HG03039 (cell line): ENCODE measurements around the gene WHRN.

Experiments used
- ATAC-seq: cut with Tn5 transposase; IDR thresholded peaks from one replicate; pipeline ENCODE4 v1.9.1; 2021; ENCODE audit warnings: mild to moderate bottlenecking, moderate library complexity; ENCODE audit not compliant: unreplicated experiment

WHRN gene

DNA sequence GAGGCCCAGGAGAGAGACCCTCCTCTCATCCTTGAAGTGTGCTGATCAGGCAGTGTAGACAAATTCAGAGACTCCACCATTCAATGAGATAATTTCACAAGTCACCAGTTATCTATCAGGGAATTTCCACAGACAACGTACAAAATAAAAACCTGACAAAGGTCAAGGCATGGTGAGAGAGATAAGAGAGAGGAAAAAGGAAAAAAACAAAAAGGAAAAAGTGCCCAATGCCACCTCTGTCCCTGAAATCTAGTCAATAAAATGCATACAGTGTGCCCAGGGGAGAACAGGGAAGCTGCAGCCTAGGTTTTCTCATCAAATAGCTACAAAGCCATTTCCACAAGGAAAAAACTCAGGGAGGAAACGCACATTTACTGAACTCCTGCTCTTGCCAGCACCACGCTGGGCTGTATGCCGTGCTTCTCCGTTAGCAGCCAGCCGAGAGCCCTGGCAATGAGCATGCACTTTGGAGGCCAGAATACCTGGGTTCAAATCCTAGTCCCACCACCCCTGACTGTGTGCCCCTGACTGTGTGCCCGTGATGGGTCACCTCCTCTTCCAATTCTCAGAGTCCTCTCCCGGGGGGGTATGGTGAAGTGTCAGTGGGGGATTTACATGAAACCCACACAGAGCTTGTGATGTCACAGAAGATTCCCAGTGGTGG is 11.6 kb downstream of the WHRN start:
- ATAC-seq = no peak

DNA sequence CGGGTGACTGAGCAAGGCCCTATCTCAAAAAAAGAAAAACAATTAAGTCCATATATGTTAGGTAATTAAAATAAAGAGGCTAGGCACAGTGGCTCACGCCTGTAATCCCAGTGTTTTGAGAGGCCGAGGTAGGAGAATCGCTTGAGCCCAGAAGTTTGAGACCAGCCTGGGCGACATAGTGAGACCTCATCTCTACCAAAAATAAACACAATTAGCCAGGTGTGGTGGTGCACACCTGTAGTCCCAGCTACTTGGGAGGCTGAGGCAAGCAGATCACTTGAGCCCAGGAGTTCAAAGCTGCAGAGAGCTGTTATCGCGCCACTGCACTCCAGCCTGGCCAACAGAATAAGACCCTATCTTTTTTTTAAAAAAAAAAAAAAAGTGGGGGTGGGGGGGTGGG is 12.3 kb downstream of the WHRN start:
- no peak for ATAC-seq

DNA sequence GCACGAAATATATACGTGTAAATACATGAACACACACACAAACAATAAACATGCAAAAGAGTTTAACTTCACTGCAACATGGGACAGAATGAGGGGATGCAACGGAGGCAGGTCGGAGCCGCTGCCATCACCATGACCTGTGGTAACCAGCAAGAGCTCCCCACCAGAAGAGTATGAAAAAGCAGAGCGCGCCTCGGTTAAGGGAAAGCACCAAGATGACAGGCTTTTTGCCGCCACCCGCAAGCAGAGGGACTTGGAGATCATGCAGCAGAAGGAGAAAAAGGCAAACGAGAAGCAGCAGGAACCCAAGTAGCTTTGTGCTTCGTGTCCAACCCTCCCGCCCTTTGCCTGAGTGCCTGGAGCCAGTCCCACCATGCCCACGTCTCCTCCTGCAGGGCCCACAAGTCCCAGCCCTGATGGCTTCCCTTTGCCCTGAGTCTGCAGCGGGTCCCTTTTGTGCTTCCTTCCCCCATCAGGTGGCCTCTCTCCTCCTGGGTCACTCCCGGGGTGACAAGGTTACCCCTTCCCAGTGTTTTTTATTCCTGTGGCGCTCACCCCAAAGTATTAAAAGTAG is 13.8 kb downstream of the WHRN start:
- ATAC-seq = no peak

DNA sequence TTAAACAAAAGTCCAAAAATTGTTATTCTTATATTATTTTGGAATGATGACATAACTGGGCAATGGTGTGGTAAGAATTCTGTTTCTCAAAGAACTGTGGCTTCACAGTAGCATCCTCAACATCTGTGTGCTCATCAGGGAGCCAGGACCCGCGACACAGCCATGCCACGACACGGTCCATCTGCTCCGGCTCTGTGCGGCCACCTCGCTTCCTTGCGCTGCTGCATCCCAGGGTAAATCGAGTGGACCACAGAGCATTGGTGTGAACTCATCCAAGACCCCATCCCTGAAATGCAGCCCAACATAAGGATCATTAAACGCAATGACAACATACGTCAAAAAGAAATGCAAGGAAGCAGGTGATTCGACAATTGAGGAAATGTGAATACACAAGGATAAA is 15.3 kb downstream of the WHRN start:
- no peak for ATAC-seq

DNA sequence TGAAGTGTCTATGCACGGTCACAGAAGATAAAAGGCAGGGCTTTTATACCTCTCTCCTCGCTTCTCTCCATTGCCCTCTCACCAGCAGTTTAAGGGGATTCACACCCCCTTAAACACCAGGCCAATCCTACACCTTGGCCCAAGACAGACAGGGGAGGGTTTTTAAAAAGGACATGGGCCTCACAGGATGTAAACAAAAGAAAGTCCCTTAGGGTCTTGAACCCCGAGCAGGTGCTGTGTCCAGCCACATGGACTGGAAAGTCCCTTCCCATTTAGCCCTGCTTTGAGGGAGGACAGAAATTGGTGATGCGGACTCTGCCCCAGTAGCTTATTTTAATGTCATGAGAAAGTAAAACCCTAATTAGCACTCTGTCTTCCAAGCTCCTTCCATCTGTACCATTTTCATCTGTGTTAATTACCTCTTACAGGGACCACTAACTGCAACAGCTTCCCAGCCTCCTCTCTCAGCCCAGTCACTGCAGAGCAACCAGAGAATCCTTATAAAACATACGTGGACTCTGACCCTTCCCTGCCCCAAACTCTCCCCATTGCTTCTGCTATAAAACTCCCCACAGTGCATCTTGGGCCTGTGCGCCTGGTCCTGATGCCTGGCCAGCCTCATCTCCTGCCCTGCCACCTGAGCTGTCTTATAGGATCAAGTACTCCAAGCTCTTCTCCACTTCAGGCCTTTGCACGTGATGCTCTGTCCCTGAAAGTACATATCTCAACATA is 16.7 kb downstream of the WHRN start:
- no peak for ATAC-seq

DNA sequence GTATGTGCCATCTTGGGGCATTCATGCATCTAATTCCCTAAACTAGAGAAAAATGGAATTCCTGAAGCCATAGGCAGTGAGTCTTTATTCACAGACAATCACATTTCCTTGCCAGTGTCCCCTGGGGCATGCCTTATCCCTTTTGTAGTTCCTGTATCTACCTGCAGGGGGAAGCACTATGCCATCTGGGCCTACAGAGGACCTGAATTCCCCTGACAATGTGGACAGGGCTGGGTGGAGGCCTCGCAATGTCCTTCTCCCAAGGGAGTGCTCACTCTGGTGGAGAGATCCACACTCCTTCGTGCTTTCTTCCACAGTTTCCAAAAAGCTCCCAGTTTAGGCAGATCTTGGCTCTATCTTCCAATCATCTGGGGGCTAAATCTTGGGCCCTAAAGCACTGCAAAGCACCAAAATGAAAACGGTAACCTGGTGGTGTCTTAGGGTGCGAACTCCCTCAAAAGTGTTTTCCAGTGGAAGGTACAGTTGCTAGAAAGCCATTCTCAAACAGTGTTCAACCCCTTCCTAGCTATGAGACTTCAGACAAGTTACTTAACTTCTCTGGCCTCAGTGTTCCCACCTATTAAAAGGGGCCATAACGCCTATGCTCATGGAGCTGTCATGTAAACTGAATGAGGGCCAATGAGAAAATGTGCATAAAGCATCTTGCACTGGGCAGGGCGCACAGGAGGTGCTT is 17.5 kb downstream of the WHRN start:
- no peak for ATAC-seq

DNA sequence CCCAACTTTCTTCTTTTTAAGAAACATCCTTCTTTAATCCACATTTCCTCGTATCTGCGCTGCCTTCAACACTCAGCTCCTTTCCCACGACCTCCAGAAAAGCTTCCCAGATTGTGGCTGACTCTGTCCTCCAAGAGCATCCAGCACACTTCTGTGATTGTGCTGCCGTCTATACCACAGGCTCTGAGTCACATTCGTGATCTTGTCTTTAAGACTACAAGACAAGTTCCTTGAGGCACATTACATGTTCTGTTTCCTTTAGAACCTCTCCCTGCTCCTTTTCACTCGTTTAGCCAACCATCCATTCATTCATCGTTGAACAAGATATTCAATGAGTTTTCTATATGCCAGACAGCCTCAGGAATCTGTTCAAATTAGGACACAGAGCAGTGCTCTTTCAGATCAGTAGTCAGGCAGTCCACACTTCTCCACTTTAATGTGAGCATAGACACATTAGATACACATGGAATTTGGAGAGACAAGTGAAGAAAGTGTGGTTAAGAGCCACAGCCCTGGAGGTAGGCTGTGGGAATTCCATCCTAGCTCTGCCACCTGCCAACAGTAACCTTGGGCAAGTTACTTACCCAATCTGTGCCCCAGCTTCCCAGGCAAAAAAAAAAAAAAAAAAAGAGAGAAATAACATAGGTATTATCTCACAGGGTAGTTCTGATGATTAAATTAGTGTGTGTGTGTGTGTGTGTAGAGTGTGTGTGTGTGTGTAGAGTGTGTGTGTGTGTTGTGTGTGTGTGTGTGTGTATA is 18.9 kb downstream of the WHRN start:
- ATAC-seq = no peak

DNA sequence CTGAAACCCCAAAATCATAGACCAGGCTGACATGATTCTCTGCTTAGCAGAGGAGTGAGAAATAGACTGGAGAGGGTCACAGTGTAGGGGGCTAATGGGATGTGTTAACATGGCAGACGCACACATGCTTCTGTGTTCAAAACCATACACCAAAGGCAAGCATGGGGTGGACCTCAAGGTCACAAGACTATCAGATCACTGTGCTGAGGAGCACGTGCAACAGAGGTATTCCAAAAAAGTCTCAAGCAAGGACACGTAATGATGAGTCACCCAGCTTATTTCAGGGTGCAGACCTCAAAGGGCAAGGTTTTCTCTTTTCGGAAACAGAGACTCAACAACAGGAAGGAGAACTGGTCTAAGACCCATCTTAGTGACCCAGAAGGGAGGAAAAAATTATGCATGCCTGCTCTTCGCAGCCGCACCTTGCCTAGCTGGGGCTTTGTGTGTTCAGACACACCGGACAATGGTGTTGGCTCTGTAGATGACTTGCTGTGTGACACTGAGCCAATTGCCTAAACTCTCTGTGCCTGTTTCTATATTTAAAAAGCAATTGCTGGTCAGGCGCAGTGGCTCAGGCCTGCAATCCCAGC is 20.3 kb downstream of the WHRN start:
- ATAC-seq = no peak

DNA sequence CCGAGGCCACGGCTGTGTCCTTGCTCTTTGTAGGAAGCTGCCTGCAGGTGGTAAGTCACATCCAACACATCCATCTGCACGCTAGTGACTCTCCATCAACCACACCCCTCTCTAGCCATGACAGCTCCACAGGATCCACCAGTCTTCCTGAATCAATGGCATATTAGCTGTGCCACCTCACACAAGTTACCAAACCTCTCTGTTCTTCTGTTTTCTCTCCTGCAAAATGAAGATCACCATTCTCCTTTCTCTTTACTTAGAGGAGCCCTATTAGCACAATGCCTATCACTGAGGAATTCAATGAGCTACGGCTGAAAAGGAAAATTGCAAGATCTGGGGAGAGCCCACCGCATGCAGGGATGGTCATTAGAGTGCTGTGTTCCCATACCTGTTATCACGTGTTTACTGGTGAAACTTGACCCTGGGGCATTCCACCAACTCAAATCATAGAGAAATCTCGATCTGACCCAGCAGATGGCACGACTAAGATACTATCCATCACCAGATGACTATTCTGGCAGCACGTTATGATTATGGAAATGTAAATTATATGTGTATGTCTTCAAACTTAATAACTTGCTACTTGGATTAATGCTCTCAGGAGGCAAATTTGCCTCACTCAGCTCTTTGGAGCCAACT is 20.9 kb downstream of the WHRN start:
- no peak for ATAC-seq

DNA sequence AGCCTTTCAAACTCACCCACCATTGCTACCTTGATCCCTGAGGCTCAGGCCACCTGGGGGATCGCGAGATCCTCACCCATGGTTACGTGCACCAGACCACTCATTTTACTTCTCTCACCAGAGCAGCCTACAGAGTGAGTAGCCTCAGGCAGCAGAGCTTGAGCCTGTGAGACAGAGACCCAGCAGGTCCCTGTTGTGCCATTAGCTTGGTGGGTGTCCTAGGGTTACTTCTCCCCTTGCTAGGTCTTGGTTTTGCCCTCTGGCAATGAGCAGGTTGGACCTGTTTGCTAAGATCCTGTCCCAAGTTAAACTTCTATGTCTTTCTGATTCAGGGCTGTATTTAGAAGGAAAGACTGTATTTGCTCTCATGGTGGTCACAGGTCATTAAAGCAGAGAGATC is 21.8 kb downstream of the WHRN start:
- ATAC-seq = no peak

DNA sequence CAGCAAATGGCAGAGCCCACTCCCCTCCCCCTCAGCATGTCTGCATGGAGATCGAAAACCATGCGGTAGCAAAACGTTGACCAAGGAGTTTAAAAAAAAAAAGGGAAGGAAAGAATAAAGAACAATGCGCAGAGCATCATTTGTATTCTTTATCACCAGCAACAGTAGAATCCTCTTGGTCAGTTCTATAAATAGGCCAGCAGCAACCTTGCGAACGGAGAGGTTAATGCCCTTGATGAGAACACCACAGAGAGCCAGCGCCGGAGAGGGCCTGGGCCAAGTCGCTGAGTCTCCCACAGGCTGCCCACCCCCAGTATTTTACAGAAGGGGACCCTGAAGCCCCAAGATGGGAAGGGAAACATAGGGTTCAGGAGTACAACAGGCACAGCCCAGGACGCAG is 22.7 kb downstream of the WHRN start:
- no peak for ATAC-seq

DNA sequence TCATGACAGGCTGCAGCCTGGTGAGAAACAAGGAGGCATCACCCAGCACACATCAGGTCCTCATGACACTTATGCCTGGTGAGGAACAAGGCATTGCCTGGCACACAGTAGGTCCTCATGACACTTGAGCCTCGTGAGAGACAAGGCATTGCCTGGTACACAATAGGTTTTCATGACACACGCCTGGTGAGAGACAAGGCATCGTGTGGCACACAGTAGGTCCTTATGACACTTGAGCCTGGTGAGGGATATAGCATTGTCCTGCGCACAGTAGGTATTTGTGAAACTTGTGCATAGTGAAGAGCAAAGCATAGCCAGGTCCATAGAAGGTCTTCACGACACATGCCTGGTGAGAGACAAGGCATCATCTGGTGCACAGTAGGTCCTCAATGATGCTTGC is 23.5 kb downstream of the WHRN start:
- no peak for ATAC-seq

DNA sequence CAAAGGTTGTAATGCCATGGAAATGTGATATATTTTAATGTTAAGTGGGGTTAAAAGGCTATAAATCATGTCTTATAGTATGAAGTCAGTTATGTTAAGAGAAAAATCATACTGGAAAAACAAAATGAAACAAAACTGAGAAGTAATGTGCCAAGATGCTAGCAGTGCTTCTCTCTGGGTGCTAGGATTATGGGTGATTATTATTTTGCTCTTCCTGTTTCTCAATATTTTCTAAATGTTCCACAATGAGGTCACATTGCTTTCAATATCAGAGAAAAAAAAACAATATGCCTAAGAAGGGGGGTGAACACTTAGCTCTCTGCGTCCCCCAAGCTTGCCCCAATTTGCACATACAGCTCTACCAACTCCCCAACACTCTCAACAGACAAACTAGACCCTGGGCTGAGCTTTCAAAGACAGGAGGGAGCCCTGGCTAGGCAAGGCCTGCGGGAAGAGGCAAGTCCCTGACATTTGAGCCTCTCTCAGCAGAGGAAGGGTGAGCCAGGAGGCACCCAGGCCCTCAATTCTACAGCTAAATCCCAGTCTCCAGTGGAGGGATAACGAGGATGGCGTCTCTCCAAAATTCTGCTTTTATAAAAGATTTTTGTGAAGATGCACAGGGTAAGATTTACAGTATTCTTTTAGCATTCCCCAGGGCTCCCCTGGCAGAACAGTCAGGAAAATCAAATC is 24.4 kb downstream of the WHRN start:
- ATAC-seq = no peak

DNA sequence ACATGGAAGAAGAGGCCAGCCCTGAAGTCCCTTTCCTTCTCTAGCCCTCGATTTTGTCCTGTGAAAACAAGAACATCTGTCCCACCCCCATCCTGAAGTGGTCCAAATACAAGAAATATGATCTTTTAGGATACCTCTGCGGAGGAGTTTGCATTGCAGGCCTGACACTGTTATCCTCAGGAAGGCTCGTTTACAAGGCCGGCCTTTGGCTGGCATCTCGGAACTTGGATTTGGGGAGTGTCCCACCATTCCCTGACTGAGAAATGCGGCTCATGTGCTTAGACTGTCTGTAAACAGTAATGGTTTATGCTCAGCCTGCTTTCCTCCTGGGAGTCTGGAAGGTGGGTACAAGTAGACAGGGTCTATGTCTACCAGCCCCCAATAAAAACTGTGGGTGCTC is 26.4 kb downstream of the WHRN start:
- no peak for ATAC-seq

DNA sequence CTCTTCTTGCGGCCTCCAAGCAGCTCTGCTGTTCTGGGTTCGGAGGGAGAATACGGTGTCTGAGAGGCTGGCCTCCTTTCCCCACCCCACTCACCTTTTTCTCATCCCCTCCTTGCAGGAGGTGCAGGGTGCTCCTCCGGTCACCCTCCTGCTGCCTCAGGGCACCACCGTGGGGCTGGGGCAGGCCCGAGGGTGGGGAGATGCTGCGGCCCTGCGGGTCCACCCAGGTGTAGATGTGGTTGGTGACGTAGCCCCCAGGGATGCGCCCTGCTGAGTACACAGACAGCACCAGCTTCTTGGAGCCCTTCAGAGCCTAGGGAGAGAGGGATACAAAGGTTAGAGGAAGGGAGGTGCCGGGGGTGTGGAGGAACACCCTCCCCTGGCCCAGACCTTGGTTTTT is 26.8 kb downstream of the WHRN start:
- ATAC-seq = no peak

DNA sequence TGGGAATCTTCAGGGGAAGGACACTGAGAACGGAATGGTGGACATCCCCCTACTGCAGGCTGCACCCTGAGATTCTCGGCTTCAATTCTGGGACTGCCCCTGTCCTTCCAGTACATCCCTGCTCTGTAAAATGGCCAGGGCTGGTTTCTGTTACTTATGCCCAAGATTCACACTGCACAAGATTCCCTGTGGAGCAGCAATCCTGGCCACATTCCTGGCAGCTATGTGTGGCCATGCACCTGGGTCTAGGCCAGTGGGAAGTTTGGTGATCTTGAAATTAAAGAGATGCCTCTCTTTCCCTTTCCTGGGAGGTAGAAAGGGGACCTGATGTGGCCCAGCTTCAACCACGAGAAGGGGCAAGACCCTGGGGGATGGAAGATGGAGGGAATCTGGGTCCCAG is 27.6 kb downstream of the WHRN start:
- no peak for ATAC-seq

DNA sequence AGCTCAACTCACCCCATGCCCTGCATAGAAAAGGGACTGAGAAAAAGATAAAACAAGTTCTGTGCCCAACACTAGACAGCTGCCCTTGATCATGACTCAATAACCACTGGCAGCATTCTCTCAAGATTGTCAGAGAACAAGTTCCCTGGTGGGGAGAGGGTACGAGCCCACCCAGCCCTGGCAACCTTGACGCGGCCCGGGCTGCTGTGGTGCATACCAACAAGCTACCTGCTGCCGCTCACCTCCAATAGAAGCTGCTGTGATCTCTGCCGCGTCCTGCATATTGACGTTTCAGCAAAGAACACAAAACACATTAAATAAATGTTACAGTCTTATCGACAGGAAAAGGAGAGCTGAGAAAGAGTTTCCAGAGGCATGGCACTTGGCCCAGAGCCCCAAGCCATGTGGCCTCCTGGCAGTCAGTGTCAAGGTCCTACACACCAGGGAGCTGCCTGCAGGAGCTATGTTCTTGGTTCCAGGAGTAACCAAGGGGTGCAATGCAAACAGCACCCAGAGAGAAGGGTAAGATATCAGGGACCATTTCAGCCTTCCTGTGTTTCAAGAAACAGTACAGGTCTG is 28.3 kb downstream of the WHRN start:
- ATAC-seq = no peak

DNA sequence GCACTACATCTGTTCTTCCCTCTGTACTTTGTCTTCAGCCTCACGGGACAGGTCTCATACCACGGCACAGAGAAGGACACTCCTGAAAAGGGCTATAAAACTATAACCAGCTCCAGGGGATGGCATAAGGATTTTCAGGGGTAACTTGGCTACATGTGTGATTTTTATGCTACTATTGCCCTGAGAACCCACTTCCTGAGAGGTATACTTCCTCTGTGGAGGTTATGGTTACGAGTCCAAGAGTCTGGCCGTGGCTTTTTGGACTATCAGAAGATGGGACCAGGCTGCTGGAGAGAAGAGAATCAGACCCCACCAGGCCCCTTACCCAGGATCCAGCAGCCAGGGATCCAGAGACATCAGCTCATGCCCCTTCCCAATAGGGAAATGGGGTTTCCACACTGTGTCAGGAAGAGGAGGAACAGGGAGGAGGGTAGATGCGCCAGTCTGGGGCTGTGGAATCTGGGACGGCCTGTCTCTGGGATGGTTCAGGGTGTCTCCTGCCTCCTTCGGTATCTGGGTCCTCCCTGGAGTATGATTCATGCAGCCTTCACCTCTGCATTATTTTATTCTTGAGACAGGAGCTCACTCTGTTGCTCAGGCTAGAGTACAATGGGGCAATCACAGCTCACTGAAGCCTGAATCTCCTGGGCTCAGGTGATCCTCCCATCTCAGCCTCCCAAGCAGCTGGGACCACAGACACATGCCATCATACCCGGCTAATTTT is 29.7 kb downstream of the WHRN start:
- no peak for ATAC-seq

DNA sequence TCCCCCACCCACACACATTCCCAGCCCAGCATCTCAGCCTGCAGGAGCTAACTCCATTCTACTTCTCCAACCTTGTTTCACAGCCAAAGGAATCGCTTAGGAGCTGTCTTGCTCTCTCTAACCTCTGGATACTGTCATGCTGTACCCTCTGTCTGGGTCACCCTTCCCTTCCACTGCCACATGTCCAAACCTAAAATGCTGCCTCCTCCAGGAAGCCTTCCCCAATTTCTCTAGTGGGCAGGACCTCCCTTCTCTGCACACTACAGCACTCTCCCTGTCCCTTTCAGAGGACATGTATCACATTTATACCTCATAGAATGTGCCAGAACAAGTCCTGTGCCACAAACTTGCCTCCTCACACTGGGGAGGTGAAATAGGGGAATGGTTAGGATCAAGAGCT is 30.8 kb downstream of the WHRN start:
- no peak for ATAC-seq
